C4-2B (cell line): Measurements from ENCODE around the gene SH3BP5.

ENCODE experiments used
- ZFX ChIP-seq: fragments of 450-650 bp; IDR thresholded peaks from 2 replicates; pipeline ENCODE4 v1.6.1; 2017
- TF ChIP-seq, protein P1 (sequence below): fragments of 450-650 bp; conservative IDR thresholded peaks from 2 replicates; pipeline ENCODE4 v1.5.1; 2017; ENCODE audit warnings: mild to moderate bottlenecking

DNA sequence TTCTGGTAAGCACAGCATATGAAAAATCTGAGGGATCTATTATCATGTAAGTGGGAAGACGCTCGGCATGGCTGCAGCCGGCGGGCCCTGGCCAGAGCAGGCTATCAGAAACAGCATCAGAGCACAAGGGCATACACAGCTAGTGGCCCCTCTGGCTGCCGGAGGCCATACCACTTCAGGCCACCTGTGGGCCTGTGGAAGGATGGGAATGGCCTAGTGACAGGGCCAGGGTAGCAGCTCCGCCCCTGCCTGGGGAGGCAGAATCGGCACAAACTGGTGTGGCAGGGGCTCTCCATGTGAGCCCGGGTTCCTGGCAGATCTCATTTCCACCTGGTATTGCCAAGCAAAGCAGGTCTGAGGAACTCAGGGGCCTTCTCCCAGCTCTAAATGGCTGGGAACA, 46.4 kb downstream of the SH3BP5 start:
- TF ChIP-seq, protein P1, sequence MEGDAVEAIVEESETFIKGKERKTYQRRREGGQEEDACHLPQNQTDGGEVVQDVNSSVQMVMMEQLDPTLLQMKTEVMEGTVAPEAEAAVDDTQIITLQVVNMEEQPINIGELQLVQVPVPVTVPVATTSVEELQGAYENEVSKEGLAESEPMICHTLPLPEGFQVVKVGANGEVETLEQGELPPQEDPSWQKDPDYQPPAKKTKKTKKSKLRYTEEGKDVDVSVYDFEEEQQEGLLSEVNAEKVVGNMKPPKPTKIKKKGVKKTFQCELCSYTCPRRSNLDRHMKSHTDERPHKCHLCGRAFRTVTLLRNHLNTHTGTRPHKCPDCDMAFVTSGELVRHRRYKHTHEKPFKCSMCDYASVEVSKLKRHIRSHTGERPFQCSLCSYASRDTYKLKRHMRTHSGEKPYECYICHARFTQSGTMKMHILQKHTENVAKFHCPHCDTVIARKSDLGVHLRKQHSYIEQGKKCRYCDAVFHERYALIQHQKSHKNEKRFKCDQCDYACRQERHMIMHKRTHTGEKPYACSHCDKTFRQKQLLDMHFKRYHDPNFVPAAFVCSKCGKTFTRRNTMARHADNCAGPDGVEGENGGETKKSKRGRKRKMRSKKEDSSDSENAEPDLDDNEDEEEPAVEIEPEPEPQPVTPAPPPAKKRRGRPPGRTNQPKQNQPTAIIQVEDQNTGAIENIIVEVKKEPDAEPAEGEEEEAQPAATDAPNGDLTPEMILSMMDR = no peak
- no peak for TF ChIP-seq ZFX
